H1 (cell line): ENCODE data around the gene FASN. TPM values are rescaled to one million over a fixed set of nuclear protein-coding genes. Genes with fewer than 3 reads are reported as not detected.

Experiments
- CTCF ChIA-PET: fragments of 300-600 bp; sonication (Branson Sonifier 250); formaldehyde crosslinking; loops from one replicate; lab custom pipeline; 2021; ENCODE audit not compliant: partially characterized antibody; lab: Charles Lee
- POLR2A ChIA-PET: fragments of 300-600 bp; sonication (Branson Sonifier 250); formaldehyde crosslinking; loops from one replicate; lab custom pipeline; 2021; ENCODE audit warnings: inconsistent platforms; ENCODE audit not compliant: partially characterized antibody; lab: Charles Lee
- DNase-seq, 2 experiments: peaks; one replicate each; pipeline versions ENCODE4 v3.0.0 to v3.0.0-alpha.2; 2010 to 2022; ENCODE audit warnings: low spot score in 2 of 2, low read depth in 1 of 2, mixed read lengths in 1 of 2
- FAIRE-seq: peaks from 2 replicates; lab custom pipeline; 2011; peaks lifted over from hg19 to GRCh38; lab: Jason Lieb, UNC
- H2AFZ ChIP-seq: 2 replicates; pipeline ENCODE4 v1.8.1; 2012; ENCODE audit warnings: low read length, inconsistent platforms
- H2AK5ac ChIP-seq: 2 replicates; pipeline ENCODE4 v1.6.1; 2013; ENCODE audit warnings: low read depth, low read length
- H2BK120ac ChIP-seq: replicated peaks from 2 replicates; pipeline ENCODE3; 2013; ENCODE audit warnings: low read depth, low read length, inconsistent platforms
- H2BK12ac ChIP-seq: 2 replicates; pipeline ENCODE4 v1.6.1; 2013; ENCODE audit warnings: low read depth, low read length
- H2BK15ac ChIP-seq: 2 replicates; pipeline ENCODE4 v1.6.1; 2013; ENCODE audit warnings: low read length
- H2BK20ac ChIP-seq: 2 replicates; pipeline ENCODE4 v1.6.1; 2013; ENCODE audit warnings: low read length
- H2BK5ac ChIP-seq: 2 replicates; pipeline ENCODE4 v1.6.1; 2013; ENCODE audit warnings: low read depth, low read length
- H3K14ac ChIP-seq: 2 replicates; pipeline ENCODE4 v1.6.1; 2013; ENCODE audit warnings: inconsistent platforms; ENCODE audit not compliant: insufficient read length
- H3K18ac ChIP-seq: 2 replicates; pipeline ENCODE4 v1.6.1; 2013; ENCODE audit warnings: low read length; ENCODE audit errors: extremely low read depth
- H3K23ac ChIP-seq: 2 replicates; pipeline ENCODE4 v1.6.1; 2013; ENCODE audit warnings: inconsistent platforms; ENCODE audit not compliant: insufficient read length
- H3K23me2 ChIP-seq: 2 replicates; pipeline ENCODE4 v1.6.1; 2013; ENCODE audit warnings: low read depth, low read length
- H3K27ac ChIP-seq: 2 replicates; pipeline ENCODE4 v1.6.1; 2011; ENCODE audit warnings: low read depth, low read length, inconsistent platforms
- H3K27me3 ChIP-seq, 4 experiments: replicated peaks in 1 of 4; 1 replicate in 1 of 4; 2 replicates in 3 of 4; pipeline versions ENCODE4 v1.6.1 to v1.8.1; 2011 to 2013; ENCODE audit warnings: low read length in 3 of 4, mild to moderate bottlenecking in 3 of 4, inconsistent platforms in 2 of 4, mixed read lengths in 2 of 4, moderate library complexity in 1 of 4; ENCODE audit not compliant: control insufficient read depth in 3 of 4, insufficient read depth in 3 of 4; ENCODE audit errors: extremely low read depth in 1 of 4
- H3K36me3 ChIP-seq, 4 experiments: 2 replicates each; pipeline versions ENCODE4 v1.6.1 to v1.8.1; 2011 to 2013; ENCODE audit warnings: mild to moderate bottlenecking in 4 of 4, low read length in 3 of 4, moderate library complexity in 2 of 4, control low read depth in 1 of 4, inconsistent platforms in 1 of 4; ENCODE audit not compliant: insufficient read depth in 4 of 4, control insufficient read depth in 2 of 4
- H3K4ac ChIP-seq: replicated peaks from 2 replicates; pipeline ENCODE3; 2013; ENCODE audit warnings: low read length, low read depth, mixed read lengths, inconsistent platforms; ENCODE audit not compliant: insufficient read length
- H3K4me1 ChIP-seq, 4 experiments: replicated peaks in 1 of 4; 1 replicate in 1 of 4; 2 replicates in 3 of 4; pipeline versions ENCODE4 v1.6.1 to v1.8.1; 2011 to 2013; ENCODE audit warnings: low read length in 3 of 4, inconsistent platforms in 2 of 4, mixed read lengths in 1 of 4; ENCODE audit not compliant: insufficient read depth in 4 of 4, control insufficient read depth in 3 of 4
- H3K4me2 ChIP-seq, 2 experiments: 2 replicates each; pipeline versions ENCODE4 v1.6.1 to v1.8.1; 2011 to 2013; ENCODE audit warnings: low read depth in 2 of 2, low read length in 2 of 2, control low read depth in 1 of 2, inconsistent platforms in 1 of 2, mild to moderate bottlenecking in 1 of 2; ENCODE audit not compliant: insufficient read depth in 1 of 2
- H3K4me3 ChIP-seq, 4 experiments: fragments of 200-600, 300-600 bp in 1 of 4; sonication (generic), shearing (Covaris generic), sonication (Bioruptor Twin) in 1 of 4; 2 replicates each; pipeline versions ENCODE4 v1.5.1 to v1.8.1; 2011 to 2016; ENCODE audit warnings: low read length in 4 of 4, low read depth in 3 of 4, control low read depth in 2 of 4, inconsistent platforms in 2 of 4, mild to moderate bottlenecking in 2 of 4, mixed read lengths in 1 of 4, moderate library complexity in 1 of 4; ENCODE audit not compliant: insufficient read depth in 2 of 4; ENCODE audit errors: extremely low read depth in 1 of 4
- H3K56ac ChIP-seq: replicated peaks from 2 replicates; pipeline ENCODE3; 2013; ENCODE audit warnings: low read depth, mild to moderate bottlenecking, mixed read lengths, low read length, inconsistent platforms; ENCODE audit not compliant: insufficient read length
- H3K79me1 ChIP-seq: 2 replicates; pipeline ENCODE4 v1.6.1; 2013; ENCODE audit warnings: low read depth, low read length, control low read depth
- H3K79me2 ChIP-seq, 2 experiments: 2 replicates each; pipeline versions ENCODE4 v1.6.1 to v1.8.1; 2012 to 2013; ENCODE audit warnings: low read length in 2 of 2, mild to moderate bottlenecking in 2 of 2, inconsistent platforms in 1 of 2; ENCODE audit not compliant: insufficient read depth in 2 of 2, control insufficient read depth in 1 of 2
- H3K9ac ChIP-seq, 4 experiments: replicated peaks in 1 of 4; 1 replicate in 1 of 4; 2 replicates in 3 of 4; pipeline versions ENCODE4 v1.6.1 to v1.8.1; 2011 to 2013; ENCODE audit warnings: low read depth in 3 of 4, low read length in 3 of 4, control low read depth in 2 of 4, mild to moderate bottlenecking in 2 of 4, moderate library complexity in 2 of 4, inconsistent platforms in 1 of 4; ENCODE audit errors: extremely low read depth in 1 of 4
- H3K9me3 ChIP-seq, 2 experiments: 2 replicates each; pipeline versions ENCODE4 v1.6.1 to v1.8.1; 2012 to 2013; ENCODE audit warnings: mild to moderate bottlenecking in 2 of 2, moderate library complexity in 2 of 2, control low read depth in 1 of 2, inconsistent platforms in 1 of 2, low read depth in 1 of 2, low read length in 1 of 2, mixed read lengths in 1 of 2; ENCODE audit not compliant: insufficient read depth in 2 of 2
- H4K20me1 ChIP-seq, 2 experiments: replicated peaks in 1 of 2; 2 replicates each; pipeline versions ENCODE3 to v1.8.1; 2011 to 2013; ENCODE audit warnings: inconsistent platforms in 2 of 2, low read length in 2 of 2, mild to moderate bottlenecking in 1 of 2; ENCODE audit not compliant: insufficient read depth in 2 of 2, control insufficient read depth in 1 of 2
- H4K5ac ChIP-seq: 2 replicates; pipeline ENCODE4 v1.6.1; 2013; ENCODE audit warnings: low read length, low read depth, mixed read lengths, inconsistent platforms; ENCODE audit not compliant: insufficient read length
- H4K8ac ChIP-seq: 2 replicates; pipeline ENCODE4 v1.8.0; 2013; ENCODE audit warnings: mild to moderate bottlenecking, moderate library complexity, low read length, inconsistent platforms; ENCODE audit not compliant: insufficient read depth; ENCODE audit errors: extremely low read depth
- H4K91ac ChIP-seq: replicated peaks from 2 replicates; pipeline ENCODE3; 2013; ENCODE audit warnings: low read length, mixed read lengths, inconsistent platforms; ENCODE audit not compliant: insufficient read length
- BACH1 ChIP-seq: IDR thresholded peaks from 2 replicates; pipeline ENCODE4 v1.6.1; 2012; ENCODE audit warnings: low read length, improper control_type of control experiment
- GTF2F1 ChIP-seq: IDR thresholded peaks from 2 replicates; pipeline ENCODE4 v1.6.1; 2012; ENCODE audit warnings: low read depth, low read length, improper control_type of control experiment, borderline replicate concordance
- JUN ChIP-seq: IDR thresholded peaks from 2 replicates; pipeline ENCODE4 v1.6.1; 2011; ENCODE audit warnings: low read depth, mild to moderate bottlenecking, improper control_type of control experiment, low read length
- KDM5A ChIP-seq: fragments of 200-600 bp; IDR thresholded peaks from 2 replicates; pipeline ENCODE4 v1.7.1; 2012; ENCODE audit warnings: mild to moderate bottlenecking, low read length, inconsistent platforms, mixed read lengths
- NANOG ChIP-seq: IDR thresholded peaks from 2 replicates; pipeline ENCODE4 v1.6.1; 2011; ENCODE audit warnings: low read length, low read depth, mild to moderate bottlenecking, inconsistent platforms; ENCODE audit not compliant: insufficient read depth, poor library complexity, severe bottlenecking
- NRF1 ChIP-seq: IDR thresholded peaks from 2 replicates; pipeline ENCODE4 v1.6.1; 2011; ENCODE audit warnings: mild to moderate bottlenecking, low read depth, low read length, improper control_type of control experiment
- POLR2A ChIP-seq, 2 experiments: IDR thresholded peaks; 1 replicate in 1 of 2; 2 replicates in 1 of 2; pipeline ENCODE4 v1.6.1; 2011; ENCODE audit warnings: low read depth in 2 of 2, low read length in 2 of 2, mild to moderate bottlenecking in 2 of 2; ENCODE audit errors: control extremely low read depth in 1 of 2
- RNF2 ChIP-seq: fragments of 200-900, 300-1000 bp; sonication (generic); IDR thresholded peaks from 2 replicates; pipeline ENCODE4 v1.7.1; 2016; ENCODE audit warnings: borderline replicate concordance, low read depth, mild to moderate bottlenecking, antibody characterized with exemption, low read length; ENCODE audit not compliant: poor library complexity, severe bottlenecking; ENCODE audit errors: missing control alignments
- SP1 ChIP-seq: IDR thresholded peaks from 2 replicates; pipeline ENCODE4 v1.6.1; 2011; ENCODE audit warnings: low read depth, low read length
- USF2 ChIP-seq: IDR thresholded peaks from 2 replicates; pipeline ENCODE4 v1.6.1; 2011; ENCODE audit warnings: low read length, improper control_type of control experiment
- WGBS, 2 experiments: shearing (Covaris generic) in 1 of 2; methylation state at CpG; one replicate each; pipeline versions ENCODE4 v1.1.6 to v1.1.7; 2013 to 2015; ENCODE audit warnings: low lambda C conversion rate in 2 of 2, mixed read lengths in 2 of 2, inconsistent platforms in 1 of 2, low coverage in 1 of 2, missing lambda C conversion rate in 1 of 2; ENCODE audit not compliant: insufficient replicate concordance in 2 of 2, insufficient coverage in 1 of 2, insufficient read length in 1 of 2; ENCODE audit errors: extremely low coverage in 1 of 2, missing lambda C conversion rate in 1 of 2; 5-methylcytosine and 5-hydroxymethylcytosine counted together
- polyA plus RNA-seq, 7 experiments: library from polyadenylated mRNA; depleted of rRNA in 3 of 7; stranded (reverse) in 5 of 7; unstranded in 2 of 7; fragments of >200 nt in 5 of 7; fragments of 200-250 nt in 2 of 7; gene quantifications; 1 replicate in 5 of 7; 2 replicates in 1 of 7; 4 replicates in 1 of 7; pipeline versions ENCODE4 v1.2.1 to v1.2.3, GENCODE V29; 2011 to 2013; ENCODE audit warnings: missing spikeins in 2 of 7, mixed read lengths in 2 of 7
- total RNA-seq: library from RNA; stranded (reverse); fragmentation: NEBNext Ultra II Directional; extraction: Animal tissue kit (Norgen Biotek cat#: 25700); gene quantifications from 2 replicates; pipeline ENCODE4 v1.2.1, GENCODE V29; 2021

Gene FASN
- total and polyA plus RNA-seq, 2 of the 8 experiments (the other 6 are each of a cell fraction or from before 2014, with no cell fraction given), result 143 to 561 TPM

- H3K27ac ChIP-seq, result no peak overlapping the region
- H2BK20ac ChIP-seq, result no peak overlapping the region
- H3K9ac ChIP-seq, result peak overlapping the region in 2 of 4 experiments; percentile 38 to 54; a peak in 4 of 7 replicates
- H3K18ac ChIP-seq, result peak overlapping the region; percentile 60
- peak overlapping the region; percentile 46 for H3K56ac ChIP-seq
- H3K9me3 ChIP-seq, result no peaks in the 10 kb centered on the region
- peaks cover 0 to 12% of the 10 kb centered on the region in 2 experiments; a peak in 1 of 4 replicates for H3K79me2 ChIP-seq
- ChIA-PET CTCF (interaction anchor here (1.1 to 1.7 kb wide), 3 partner anchors 20 to 27 kb away, joined by 3 read pairs; partner anchors contain the start of gene RAC3), POLR2A (interaction anchor here (0.8 to 13.2 kb wide), 9 partner anchors 10 to 348 kb away, joined by 3 to 161 read pairs (median 5); partner anchors contain the start of genes CENPX, DUS1L, LRRC45 and MRPL12)
- H2AK5ac ChIP-seq, result no peak overlapping the region
- H3K23ac ChIP-seq, result no peak overlapping the region
- H4K20me1 ChIP-seq, result peaks cover 4 to 15% of the 10 kb centered on the region in 2 experiments
- peak overlapping the region; percentile 45 to 87 (median 76) for H3K4me3 ChIP-seq
- H3K4me1 ChIP-seq, result peaks cover 0 to 11% (median 6%) of the 10 kb centered on the region in 4 experiments; a peak in 5 of 7 replicates
- DNase-seq (no peak), FAIRE-seq (no peak)
- H3K4ac ChIP-seq, result peak overlapping the region; percentile 21
- peaks cover 5 to 25% (median 12%) of the 10 kb centered on the region in 4 experiments for H3K36me3 ChIP-seq
- H4K5ac ChIP-seq, result peak overlapping the region; percentile 24
- no peak overlapping the region for H2BK120ac ChIP-seq
- H2AFZ ChIP-seq, result no peak overlapping the region
- 29% methylated on average over 51 of the region's 79 CpGs; no CpG with 5 or more reads in 1 of the 2 experiments for WGBS, 2 experiments
- no peak overlapping the region; the same call in 1 of the 2 replicates for H4K8ac ChIP-seq
- H3K27me3 ChIP-seq, result no peaks in the 10 kb centered on the region; a peak in 1 of 7 replicates
- peaks cover 6% of the 10 kb centered on the region; the same call in 1 of the 2 replicates for H3K79me1 ChIP-seq
- H2BK15ac ChIP-seq, result no peak overlapping the region
- peaks cover 6% of the 10 kb centered on the region; the same call in 1 of the 2 replicates for H3K23me2 ChIP-seq
- peak overlapping the region; percentile 25 for H4K91ac ChIP-seq
- H3K4me2 ChIP-seq, result peak overlapping the region; percentile 68 to 69
- H3K14ac ChIP-seq, result no peak overlapping the region
- H2BK5ac ChIP-seq, result no peak overlapping the region
- no peak overlapping the region for H2BK12ac ChIP-seq
- TF ChIP-seq KDM5A, result no peak
- no peak for TF ChIP-seq GTF2F1
- TF ChIP-seq USF2, result no peak
- no peak for TF ChIP-seq NRF1
- no peak for TF ChIP-seq BACH1
- no peak for TF ChIP-seq NANOG
- TF ChIP-seq JUN, result no peak
- TF ChIP-seq RNF2, result no peak
- no peak for TF ChIP-seq POLR2A (IDR thresholded peaks at IDR 0.05; ENCODE audit: control extremely low read depth in 1 of 2, low read depth in 2 of 2, low read length in 2 of 2)
- no peak for TF ChIP-seq SP1
These were observed 47.0 kb downstream of the FASN start for GRCh38 chr17:82050761-82051641.
